DND-41 (cell line): ENCODE results near the gene RFPL1.

Experiments
- CTCF ChIP-seq: IDR thresholded peaks from 2 replicates; pipeline ENCODE4 v1.5.1; 2012; ENCODE audit warnings: borderline replicate concordance, low read length, moderate library complexity, mild to moderate bottlenecking; ENCODE audit not compliant: poor library complexity, severe bottlenecking; ENCODE audit errors: extremely low read depth
- EZH2 ChIP-seq: IDR thresholded peaks from 3 replicates; pipeline ENCODE4 v1.6.1; 2012; ENCODE audit warnings: borderline replicate concordance, low read depth, mild to moderate bottlenecking, moderate library complexity, low read length, inconsistent platforms; ENCODE audit not compliant: severe bottlenecking

GRCh38 chr22:29476116-29476515 is 37.7 kb downstream of the RFPL1 start:
- TF ChIP-seq CTCF: no peak
- no peak for TF ChIP-seq EZH2
